Lower leg skin (tissue), 3 donors: ENCODE measurements around the gene IPP.

Source experiments
- POLR2A ChIP-seq, 2 donors: fragments of 450-650 bp; IDR thresholded peaks; one replicate each; pipeline ENCODE4 v1.6.1; 2016 to 2017; ENCODE audit warnings: antibody characterized with exemption in 2 of 2, mild to moderate bottlenecking in 1 of 2, moderate library complexity in 1 of 2
- TF ChIP-seq, protein P1 (sequence below), 3 donors: fragments of 450-650 bp; IDR thresholded peaks; one replicate each; pipeline ENCODE4 v1.5.1; 2016; ENCODE audit warnings: antibody characterized with exemption in 3 of 3, mild to moderate bottlenecking in 3 of 3, moderate library complexity in 2 of 3

DNA sequence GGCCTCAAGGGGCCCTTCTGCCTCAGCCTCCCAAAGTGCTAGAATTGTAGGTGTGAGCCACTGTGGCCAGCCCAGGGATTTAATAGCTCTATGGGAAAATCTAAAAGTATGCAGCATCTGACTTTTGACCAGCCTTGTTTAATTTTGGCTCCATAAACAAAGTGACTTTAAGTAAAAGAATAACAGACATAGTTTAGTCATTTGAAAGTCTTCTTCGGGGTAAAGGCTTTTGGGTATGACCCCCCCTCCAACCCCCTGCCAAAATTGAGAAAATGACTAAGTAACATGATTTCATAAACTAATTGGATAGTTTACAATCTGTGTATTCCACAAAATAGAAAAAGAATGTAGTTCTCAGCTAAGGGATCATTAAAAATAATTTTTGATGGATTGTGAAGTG, 81.1 kb downstream of the IPP start:
- TF ChIP-seq, protein P1, sequence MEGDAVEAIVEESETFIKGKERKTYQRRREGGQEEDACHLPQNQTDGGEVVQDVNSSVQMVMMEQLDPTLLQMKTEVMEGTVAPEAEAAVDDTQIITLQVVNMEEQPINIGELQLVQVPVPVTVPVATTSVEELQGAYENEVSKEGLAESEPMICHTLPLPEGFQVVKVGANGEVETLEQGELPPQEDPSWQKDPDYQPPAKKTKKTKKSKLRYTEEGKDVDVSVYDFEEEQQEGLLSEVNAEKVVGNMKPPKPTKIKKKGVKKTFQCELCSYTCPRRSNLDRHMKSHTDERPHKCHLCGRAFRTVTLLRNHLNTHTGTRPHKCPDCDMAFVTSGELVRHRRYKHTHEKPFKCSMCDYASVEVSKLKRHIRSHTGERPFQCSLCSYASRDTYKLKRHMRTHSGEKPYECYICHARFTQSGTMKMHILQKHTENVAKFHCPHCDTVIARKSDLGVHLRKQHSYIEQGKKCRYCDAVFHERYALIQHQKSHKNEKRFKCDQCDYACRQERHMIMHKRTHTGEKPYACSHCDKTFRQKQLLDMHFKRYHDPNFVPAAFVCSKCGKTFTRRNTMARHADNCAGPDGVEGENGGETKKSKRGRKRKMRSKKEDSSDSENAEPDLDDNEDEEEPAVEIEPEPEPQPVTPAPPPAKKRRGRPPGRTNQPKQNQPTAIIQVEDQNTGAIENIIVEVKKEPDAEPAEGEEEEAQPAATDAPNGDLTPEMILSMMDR (IDR thresholded peaks at IDR 0.05), result no peak
- no peak for TF ChIP-seq POLR2A (IDR thresholded peaks at IDR 0.05)
